A549 (cell line): ENCODE results near the gene WASF3. TPM values are rescaled to one million over a fixed set of nuclear protein-coding genes. Genes with fewer than 3 reads are reported as not detected.

Experiments used
- ATAC-seq, 2 experiments: fragments of 200-7000 bp in 1 of 2; fragments of >200 bp in 1 of 2; cut with Nextera tagmentation in 1 of 2; cut with Tn5 transposase in 1 of 2; 3 replicates each; pipeline versions ENCODE4 v1.8.0 to v1.9.1; 2018 to 2020; ENCODE audit warnings: mild to moderate bottlenecking in 1 of 2, moderate library complexity in 1 of 2
- CTCF ChIA-PET: fragments of 300-600 bp; sonication (Branson Sonifier 250); formaldehyde crosslinking; extraction: SDS; loops from one replicate; lab custom pipeline; 2021; ENCODE audit warnings: antibody characterized with exemption, inconsistent platforms; lab: Yijun Ruan, JAX
- POLR2A ChIA-PET: fragments of 350-600 bp; formaldehyde crosslinking; extraction: SDS; loops from one replicate; lab custom pipeline; 2021; ENCODE audit warnings: antibody characterized with exemption, inconsistent platforms; lab: Yijun Ruan, JAX
- DNase-seq, 2 experiments: peaks; one replicate each; pipeline versions ENCODE4 v3.0.0 to v3.0.0-alpha.2; 2011 to 2016; ENCODE audit warnings: low read depth in 1 of 2, low spot score in 1 of 2
- FAIRE-seq: peaks from 2 replicates; lab custom pipeline; 2011; peaks lifted over from hg19 to GRCh38; lab: Jason Lieb, UNC
- H3K27ac ChIP-seq, 2 experiments: fragments of >200 bp; sonication (Bioruptor Twin); formaldehyde crosslinking; 3 replicates each; pipeline ENCODE4 v1.5.1; 2016 to 2017
- H3K4me1 ChIP-seq: fragments of >200 bp; sonication (Bioruptor Twin); formaldehyde crosslinking; 3 replicates; pipeline ENCODE4 v1.6.1; 2016
- H3K4me2 ChIP-seq: fragments of >200 bp; sonication (Bioruptor Twin); formaldehyde crosslinking; 3 replicates; pipeline ENCODE4 v1.6.1; 2016
- H3K4me3 ChIP-seq: fragments of >200 bp; sonication (Bioruptor Twin); formaldehyde crosslinking; 3 replicates; pipeline ENCODE4 v1.5.1; 2016
- H3K9me3 ChIP-seq: fragments of >200 bp; sonication (Bioruptor Twin); formaldehyde crosslinking; 3 replicates; pipeline ENCODE4 v1.6.1; 2016
- BHLHE40 ChIP-seq: IDR thresholded peaks from 2 replicates; pipeline ENCODE4 v1.6.1; 2012; ENCODE audit warnings: low read depth, low read length, inconsistent platforms
- CBX2 ChIP-seq: fragments of 200-600 bp; sonication (generic); IDR thresholded peaks from 2 replicates; pipeline ENCODE4 v1.6.1; 2016; ENCODE audit warnings: low read depth, mild to moderate bottlenecking, borderline replicate concordance
- CBX8 ChIP-seq: fragments of 200-600 bp; sonication (generic); IDR thresholded peaks from 2 replicates; pipeline ENCODE4 v1.6.1; 2016
- CHD2 ChIP-seq: fragments of 150-350 bp; IDR thresholded peaks from 2 replicates; pipeline ENCODE4 v1.6.1; 2014; ENCODE audit warnings: low read length; ENCODE audit not compliant: partially characterized antibody
- E2F6 ChIP-seq: IDR thresholded peaks from 2 replicates; pipeline ENCODE4 v1.6.1; 2012; ENCODE audit warnings: low read depth, borderline replicate concordance
- EHF ChIP-seq: fragments of 250-450 bp; sonication (Bioruptor Pico); IDR thresholded peaks from 2 replicates; pipeline ENCODE4 v1.5.0; 2020; ENCODE audit warnings: mild to moderate bottlenecking
- FOSB ChIP-seq: fragments of 250-450 bp; sonication (Bioruptor Pico); IDR thresholded peaks from 2 replicates; pipeline ENCODE4 v1.5.0; 2020; ENCODE audit warnings: mild to moderate bottlenecking, moderate library complexity
- GATA3 ChIP-seq: IDR thresholded peaks from 2 replicates; pipeline ENCODE4 v1.6.1; 2012; ENCODE audit warnings: borderline replicate concordance
- HES2 ChIP-seq: fragments of >200 bp; sonication (Bioruptor Twin); formaldehyde crosslinking; IDR thresholded peaks from 2 replicates; pipeline ENCODE4 v1.6.1; 2016
- HEYL ChIP-seq: fragments of 250-450 bp; sonication (Bioruptor Pico); IDR thresholded peaks from 2 replicates; pipeline ENCODE4 v1.8.0; 2021; ENCODE audit warnings: mild to moderate bottlenecking, moderate library complexity
- HMGXB4 ChIP-seq: fragments of 250-450 bp; sonication (Bioruptor Pico); IDR thresholded peaks from 2 replicates; pipeline ENCODE4 v1.5.0; 2021; ENCODE audit warnings: mild to moderate bottlenecking, moderate library complexity, borderline replicate concordance
- JUNB ChIP-seq: fragments of >200 bp; sonication (Bioruptor Twin); formaldehyde crosslinking; IDR thresholded peaks from 2 replicates; pipeline ENCODE4 v1.6.1; 2016
- KDM1A ChIP-seq: fragments of 200-600 bp; sonication (generic); IDR thresholded peaks from 2 replicates; pipeline ENCODE4 v1.6.1; 2016; ENCODE audit warnings: low read depth, mild to moderate bottlenecking
- MAFK ChIP-seq: fragments of 450-650 bp; IDR thresholded peaks from 2 replicates; pipeline ENCODE4 v1.6.1; 2014; ENCODE audit not compliant: partially characterized antibody
- MAX ChIP-seq: IDR thresholded peaks from 2 replicates; pipeline ENCODE4 v1.6.1; 2012
- NFE2L2 ChIP-seq: fragments of 150-350 bp; conservative IDR thresholded peaks from 2 replicates; pipeline ENCODE4 v1.6.1; 2014; ENCODE audit warnings: low read length
- NR3C1 ChIP-seq: fragments of >200 bp; sonication (Bioruptor Twin); formaldehyde crosslinking; IDR thresholded peaks from 3 replicates; pipeline ENCODE4 v1.6.1; 2017
- PHF8 ChIP-seq: fragments of 200-600 bp; sonication (generic); IDR thresholded peaks from 2 replicates; pipeline ENCODE4 v1.6.1; 2016; ENCODE audit warnings: low read depth, mild to moderate bottlenecking, antibody characterized with exemption, moderate library complexity, borderline replicate concordance
- POLR2AphosphoS2 ChIP-seq: conservative IDR thresholded peaks from 2 replicates; pipeline ENCODE4 v1.6.1; 2012; ENCODE audit warnings: low read length, improper control_type of control experiment, inconsistent platforms
- RARB ChIP-seq: fragments of 250-450 bp; sonication (Bioruptor Pico); IDR thresholded peaks from 2 replicates; pipeline ENCODE4 v1.8.0; 2021; ENCODE audit warnings: mild to moderate bottlenecking, moderate library complexity
- RCOR1 ChIP-seq: fragments of 150-350 bp; IDR thresholded peaks from 2 replicates; pipeline ENCODE4 v1.6.1; 2014; ENCODE audit warnings: antibody characterized with exemption, low read length, low read depth
- RNF2 ChIP-seq: fragments of 200-600 bp; sonication (generic); IDR thresholded peaks from 2 replicates; pipeline ENCODE4 v1.6.1; 2016; ENCODE audit warnings: low read depth, mild to moderate bottlenecking, antibody characterized with exemption, moderate library complexity, borderline replicate concordance
- SMC3 ChIP-seq: fragments of >200 bp; sonication (Bioruptor Twin); formaldehyde crosslinking; IDR thresholded peaks from 3 replicates; pipeline ENCODE4 v1.6.1; 2018; ENCODE audit warnings: inconsistent platforms
- SREBF2 ChIP-seq: fragments of 450-650 bp; IDR thresholded peaks from 2 replicates; pipeline ENCODE4 v1.6.1; 2014; ENCODE audit warnings: mild to moderate bottlenecking, moderate library complexity
- TFCP2L1 ChIP-seq: fragments of 250-450 bp; sonication (Bioruptor Pico); IDR thresholded peaks from 2 replicates; pipeline ENCODE4 v1.5.0; 2021; ENCODE audit warnings: mild to moderate bottlenecking
- USF2 ChIP-seq: fragments of 450-650 bp; IDR thresholded peaks from 2 replicates; pipeline ENCODE4 v1.6.1; 2014; ENCODE audit warnings: antibody characterized with exemption
- ZNF302 ChIP-seq: fragments of 250-450 bp; sonication (Bioruptor Pico); IDR thresholded peaks from 2 replicates; pipeline ENCODE4 v1.9.0; 2021; ENCODE audit warnings: inconsistent platforms, mild to moderate bottlenecking, moderate library complexity
- ZSCAN20 ChIP-seq: fragments of 250-450 bp; sonication (Bioruptor Pico); IDR thresholded peaks from 2 replicates; pipeline ENCODE4 v1.8.0; 2022; ENCODE audit warnings: mild to moderate bottlenecking, moderate library complexity
- WGBS: methylation state at CpG from one replicate; pipeline ENCODE4 v1.1.6; 2017; ENCODE audit errors: missing lambda C conversion rate; 5-methylcytosine and 5-hydroxymethylcytosine counted together
- polyA plus RNA-seq, 4 experiments: library from polyadenylated mRNA; depleted of rRNA in 3 of 4; stranded (reverse); fragments of >200 nt; fragmentation: RNase III in 1 of 4; extraction: RNeasy Plus Mini Kit Qiagen cat#74134 plus additional on column Dnase treatment in 1 of 4; gene quantifications; 2 replicates in 3 of 4; 3 replicates in 1 of 4; pipeline ENCODE4 v1.2.3, GENCODE V29; 2011 to 2017

WASF3 gene
- polyA plus RNA-seq, 2 of the 4 experiments (the other 2 are of a cell fraction), result 0.09 to 0.56 TPM

GRCh38 chr13:26561067-26561466 lies 3.6 kb downstream of the WASF3 start:
- Histone ChIP-seq H3K4me1 (peaks cover 3% of the 10 kb centered on the region; the same call in 1 of the 3 replicates), H3K4me2 (no peak overlapping the region), H3K9me3 (no peaks in the 10 kb centered on the region), H3K4me3 (no peak overlapping the region), H3K27ac (no peak overlapping the region)
- ATAC-seq (no peak), FAIRE-seq (no peak), DNase-seq (no peak)
- 22% methylated on average over 3 of the region's 3 CpGs for WGBS
- no peak for TF ChIP-seq JUNB
- TF ChIP-seq MAX, result no peak
- TF ChIP-seq HES2, result no peak
- no peak for TF ChIP-seq HEYL (CRISPR knock-in tag)
- no peak for TF ChIP-seq CBX2
- no peak for TF ChIP-seq RCOR1
- TF ChIP-seq USF2, result no peak
- no peak for TF ChIP-seq KDM1A
- no peak for TF ChIP-seq TFCP2L1 (CRISPR knock-in tag)
- TF ChIP-seq BHLHE40, result no peak
- no peak for TF ChIP-seq GATA3
- TF ChIP-seq E2F6, result no peak
- TF ChIP-seq CHD2, result no peak
- no peak for TF ChIP-seq SREBF2
- TF ChIP-seq CBX8, result no peak
- TF ChIP-seq RNF2, result no peak
- no peak for TF ChIP-seq MAFK
- no peak for TF ChIP-seq EHF
- CTCF ChIA-PET, result no interaction called here
- POLR2A ChIA-PET, result no interaction called here

GRCh38 chr13:26561651-26562511 lies 4.4 kb downstream of the WASF3 start:
- ChIA-PET CTCF (no interaction called here), POLR2A (no interaction called here)
- DNase-seq, result no peak
- Histone ChIP-seq H3K4me1 (peaks cover 3% of the 10 kb centered on the region; the same call in 1 of the 3 replicates), H3K9me3 (no peaks in the 10 kb centered on the region), H3K4me3 (no peak overlapping the region), H3K27ac (no peak overlapping the region), H3K4me2 (no peak overlapping the region)
- FAIRE-seq, result no peak
- no peak for ATAC-seq
- TF ChIP-seq HMGXB4 (no peak), FOSB (CRISPR knock-in tag) (no peak), ZSCAN20 (CRISPR knock-in tag) (no peak), JUNB (no peak), SMC3 (no peak), PHF8 (no peak), ZNF302 (CRISPR knock-in tag) (no peak), POLR2AphosphoS2 (no peak), NR3C1 (no peak), NFE2L2 (no peak), GATA3 (no peak), KDM1A (no peak), EHF (no peak), RARB (no peak), BHLHE40 (no peak), HEYL (CRISPR knock-in tag) (no peak)
- WGBS, result 11% methylated on average over 8 of the region's 8 CpGs
